ENCODE data around the gene GRB2.
A peak's percentile ranks its signal among the peaks of the same experiment; 100 is the strongest.

The GRB2 gene

GRCh38 chr17:75412455-75413317 lies 7.2 kb upstream of the GRB2 start:
- no peak for DNase-seq

- DNase-seq: no peak
Measured at GRCh38 chr17:75411328-75412067, 6.0 kb upstream of the GRB2 start.

- no peak for DNase-seq
Measured at GRCh38 chr17:75410141-75410540, 4.7 kb upstream of the GRB2 start.

- no peak for DNase-seq
Measured at GRCh38 chr17:75407655-75408352, 2.3 kb upstream of the GRB2 start.

GRCh38 chr17:75406222-75406615 lies 741 bp upstream of the GRB2 start:
- DNase-seq: no peak

- no peak for DNase-seq
Measured at GRCh38 chr17:75404731-75405364, 630 bp downstream of the GRB2 start.

- DNase-seq: no peak
Measured at GRCh38 chr17:75404223-75404730, 1.2 kb downstream of the GRB2 start.

- DNase-seq: no peak
Measured at GRCh38 chr17:75403131-75403530, 2.3 kb downstream of the GRB2 start.

GRCh38 chr17:75402026-75402425 lies 3.5 kb downstream of the GRB2 start:
- no peak for DNase-seq

- no peak for DNase-seq
Measured at GRCh38 chr17:75400326-75400939, 5.0 kb downstream of the GRB2 start.

GRCh38 chr17:75398279-75398678 lies 7.2 kb downstream of the GRB2 start:
- DNase-seq: no peak

GRCh38 chr17:75397217-75397616 lies 8.3 kb downstream of the GRB2 start:
- DNase-seq: no peak

GRCh38 chr17:75396796-75397195 lies 8.7 kb downstream of the GRB2 start:
- DNase-seq: no peak

- DNase-seq: no peak
Measured at GRCh38 chr17:75396025-75396424, 9.5 kb downstream of the GRB2 start.

- DNase-seq: no peak
Measured at GRCh38 chr17:75394332-75394918, 11.1 kb downstream of the GRB2 start.

- peak; percentile 79 for DNase-seq
Measured at GRCh38 chr17:75393523-75394331, 11.8 kb downstream of the GRB2 start.

- no peak for DNase-seq
Measured at GRCh38 chr17:75392559-75392958, 12.9 kb downstream of the GRB2 start.

GRCh38 chr17:75390982-75391381 lies 14.5 kb downstream of the GRB2 start:
- no peak for DNase-seq

- DNase-seq: no peak
Measured at GRCh38 chr17:75388476-75389030, 16.9 kb downstream of the GRB2 start.

GRCh38 chr17:75387771-75388170 lies 17.7 kb downstream of the GRB2 start:
- no peak for DNase-seq

GRCh38 chr17:75386430-75386829 lies 19.0 kb downstream of the GRB2 start:
- no peak for DNase-seq

Data from GOT3 (cell line).